Keratinocyte (primary cell): Measurements from ENCODE around the gene DBNDD1. TPM values are rescaled to one million over a fixed set of nuclear protein-coding genes. Genes with fewer than 3 reads are reported as not detected.

Source experiments
- DNase-seq: peaks from one replicate; pipeline ENCODE4 v3.0.0-alpha.2; 2011; ENCODE audit warnings: low read depth, missing footprints, low spot score
- FAIRE-seq: peaks from 2 replicates; lab custom pipeline; 2011; peaks lifted over from hg19 to GRCh38; lab: Jason Lieb, UNC
- H2AFZ ChIP-seq: 2 replicates; pipeline ENCODE4 v1.6.0; 2012; ENCODE audit warnings: low read length, control low read depth, inconsistent platforms; ENCODE audit not compliant: control insufficient read depth
- H3K27ac ChIP-seq: 2 replicates; pipeline ENCODE4 v1.5.1; 2011; ENCODE audit warnings: low read length; ENCODE audit not compliant: control insufficient read depth, insufficient read depth
- H3K27me3 ChIP-seq: 3 replicates; pipeline ENCODE4 v1.6.0; 2011; ENCODE audit warnings: low read length; ENCODE audit not compliant: control insufficient read depth, insufficient read depth; ENCODE audit errors: extremely low read depth
- H3K36me3 ChIP-seq, 2 experiments: 2 replicates in 1 of 2; 3 replicates in 1 of 2; pipeline ENCODE4 v1.5.1; 2011; ENCODE audit warnings: low read length in 2 of 2, mild to moderate bottlenecking in 1 of 2; ENCODE audit not compliant: control insufficient read depth in 2 of 2, insufficient read depth in 2 of 2; ENCODE audit errors: extremely low read depth in 1 of 2
- H3K4me1 ChIP-seq: 3 replicates; pipeline ENCODE4 v1.5.1; 2011; ENCODE audit warnings: low read length; ENCODE audit not compliant: control insufficient read depth, insufficient read depth; ENCODE audit errors: extremely low read depth
- H3K4me2 ChIP-seq: 3 replicates; pipeline ENCODE4 v1.6.0; 2011; ENCODE audit warnings: low read depth, low read length; ENCODE audit not compliant: control insufficient read depth, insufficient read depth; ENCODE audit errors: extremely low read depth
- H3K4me3 ChIP-seq, 3 experiments: fragments of 200-600 bp in 1 of 3; sonication (generic) in 1 of 3; 2 replicates in 2 of 3; 3 replicates in 1 of 3; pipeline ENCODE4 v1.5.1; 2011 to 2016; ENCODE audit warnings: low read length in 3 of 3, mild to moderate bottlenecking in 3 of 3, control low read depth in 2 of 3, inconsistent platforms in 1 of 3, low read depth in 1 of 3, mixed read lengths in 1 of 3, mixed run types in 1 of 3, moderate library complexity in 1 of 3; ENCODE audit not compliant: control insufficient read depth in 2 of 3, insufficient read depth in 2 of 3; ENCODE audit errors: extremely low read depth in 1 of 3
- H3K79me2 ChIP-seq: 2 replicates; pipeline ENCODE4 v1.6.0; 2012; ENCODE audit warnings: low read length; ENCODE audit not compliant: control insufficient read depth, insufficient read depth
- H3K9ac ChIP-seq: 3 replicates; pipeline ENCODE4 v1.6.0; 2011; ENCODE audit warnings: low read length; ENCODE audit not compliant: control insufficient read depth, insufficient read depth; ENCODE audit errors: extremely low read depth
- H3K9me1 ChIP-seq: 3 replicates; pipeline ENCODE4 v1.6.0; 2011; ENCODE audit warnings: low read length; ENCODE audit not compliant: control insufficient read depth, insufficient read depth; ENCODE audit errors: extremely low read depth
- H3K9me3 ChIP-seq: 2 replicates; pipeline ENCODE4 v1.5.1; 2012; ENCODE audit warnings: low read depth, low read length; ENCODE audit not compliant: control insufficient read depth
- H4K20me1 ChIP-seq: 3 replicates; pipeline ENCODE4 v1.6.0; 2011; ENCODE audit warnings: low read length; ENCODE audit not compliant: control insufficient read depth, insufficient read depth; ENCODE audit errors: extremely low read depth
- CTCF ChIP-seq, 3 experiments: IDR thresholded peaks in 1 of 3; conservative IDR thresholded peaks in 1 of 3; optimal IDR thresholded peaks in 1 of 3; 2 replicates in 2 of 3; 3 replicates in 1 of 3; pipeline versions ENCODE3 to v1.5.1; 2011; ENCODE audit warnings: low read length in 3 of 3, mild to moderate bottlenecking in 3 of 3, moderate library complexity in 2 of 3, control low read depth in 1 of 3, inconsistent platforms in 1 of 3; ENCODE audit not compliant: insufficient read depth in 2 of 3; ENCODE audit errors: extremely low read depth in 1 of 3
- EZH2 ChIP-seq: IDR thresholded peaks from one replicate; pipeline ENCODE4 v1.6.1; 2012; ENCODE audit warnings: inconsistent platforms, mild to moderate bottlenecking, low read length, moderate library complexity
- dilution Hi-C: fragments of 300-500 bp; cut with MboI; formaldehyde crosslinking; loops from one replicate; pipeline ENCODE4 v1.7.0; 2020; ENCODE audit warnings: low sequenced_read_pairs; ENCODE audit not compliant: extremely low pct_ligation_motif_present
- polyA plus RNA-seq, 5 experiments: library from polyadenylated mRNA; depleted of rRNA in 3 of 5; stranded (reverse) in 3 of 5; stranded (forward) in 1 of 5; unstranded in 1 of 5; fragments of >200 nt; gene quantifications; 1 replicate in 1 of 5; 2 replicates in 3 of 5; 3 replicates in 1 of 5; pipeline versions ENCODE4 v1.2.1 to v1.2.3, GENCODE V29; 2011 to 2012; ENCODE audit warnings: missing spikeins in 2 of 5, low read depth in 1 of 5, low replicate concordance in 1 of 5

The DBNDD1 gene
- polyA plus RNA-seq, 1 donor (not counting 4 experiments of a cell fraction or from before 2014, with no cell fraction given) = 1.7 TPM

- no peak overlapping the region for H3K27ac ChIP-seq
- H3K9ac ChIP-seq = no peak overlapping the region
- no peaks in the 10 kb centered on the region for H3K4me1 ChIP-seq
- dilution Hi-C loops = no loop called here
- H3K79me2 ChIP-seq = peaks cover 11% of the 10 kb centered on the region
- no peak overlapping the region for H3K4me3 ChIP-seq
- no peak for DNase-seq
- FAIRE-seq = no peak
- H3K9me1 ChIP-seq = no peaks in the 10 kb centered on the region
- no peak overlapping the region for H3K4me2 ChIP-seq
- H3K27me3 ChIP-seq = no peaks in the 10 kb centered on the region
- H3K9me3 ChIP-seq = no peaks in the 10 kb centered on the region
- no peak for TF ChIP-seq CTCF (optimal IDR thresholded peaks at IDR 0.05 in 1 of 3, IDR thresholded peaks at IDR 0.05 in 1 of 3, conservative IDR thresholded peaks at IDR 0.05 in 1 of 3; ENCODE audit: extremely low read depth in 1 of 3, insufficient read depth in 2 of 3, low read length in 3 of 3)
- TF ChIP-seq EZH2 = no peak
- no peak overlapping the region for H2AFZ ChIP-seq
- H4K20me1 ChIP-seq = no peaks in the 10 kb centered on the region
- H3K36me3 ChIP-seq = peaks cover 31 to 40% of the 10 kb centered on the region in 2 experiments
These were observed 62.6 kb downstream of the DBNDD1 start for GRCh38 chr16:89956505-89957215.

GRCh38 chr16:89955001-89955685 is 64.1 kb downstream of the DBNDD1 start:
- Histone ChIP-seq H3K4me2 (no peak overlapping the region), H3K27ac (no peak overlapping the region), H3K27me3 (no peaks in the 10 kb centered on the region), H3K9me3 (no peaks in the 10 kb centered on the region), H4K20me1 (no peaks in the 10 kb centered on the region), H3K9ac (no peak overlapping the region), H3K9me1 (no peaks in the 10 kb centered on the region), H3K79me2 (peaks cover 11% of the 10 kb centered on the region), H3K4me1 (no peaks in the 10 kb centered on the region), H3K4me3 (no peak overlapping the region), H2AFZ (no peak overlapping the region), H3K36me3 (peaks cover 26 to 34% of the 10 kb centered on the region in 2 experiments)
- TF ChIP-seq EZH2 (no peak), CTCF (optimal IDR thresholded peaks at IDR 0.05 in 1 of 3, IDR thresholded peaks at IDR 0.05 in 1 of 3, conservative IDR thresholded peaks at IDR 0.05 in 1 of 3; ENCODE audit: extremely low read depth in 1 of 3, insufficient read depth in 2 of 3, low read length in 3 of 3) (no peak)
- no peak for DNase-seq
- no peak for FAIRE-seq
- dilution Hi-C loops = no loop called here

Other genes with a start within 250 kb of the DBNDD1 start
- 4.0 to 15.6 TPM (median 11.3 TPM) in 3 replicates for gene FANCA, start 202.8 kb downstream of the DBNDD1 start, polyA plus RNA-seq
- 1.1 to 1.7 TPM (median 1.3 TPM) in 3 replicates for gene SPIRE2, start 191.0 kb downstream of the DBNDD1 start, polyA plus RNA-seq
- gene TCF25, start 145.9 kb downstream of the DBNDD1 start, polyA plus RNA-seq = 92.4 to 103 TPM (median 97.5 TPM) in 3 replicates
- 1.1 to 1.9 TPM (median 1.1 TPM) in 3 replicates for gene MC1R, start 100.6 kb downstream of the DBNDD1 start, polyA plus RNA-seq
- 29.2 to 54.2 TPM (median 34.0 TPM) in 3 replicates for gene TUBB3, start 96.1 kb downstream of the DBNDD1 start, polyA plus RNA-seq
- 74.2 to 115 TPM (median 86.4 TPM) in 3 replicates for gene DEF8, start 70.7 kb downstream of the DBNDD1 start, polyA plus RNA-seq
- gene PRDM7, start 57.9 kb upstream of the DBNDD1 start, polyA plus RNA-seq = not detected in 3 replicates